Sigmoid colon (tissue), 4 donors: ENCODE measurements around the gene POFUT1.

Source experiments
- EP300 ChIP-seq, 4 donors: sonication (generic); formaldehyde crosslinking; IDR thresholded peaks; one replicate each; pipeline ENCODE4 v1.6.1; 2017; ENCODE audit warnings: antibody characterized with exemption in 4 of 4
- POLR2A ChIP-seq, 2 donors: fragments of 450-650 bp; IDR thresholded peaks; one replicate each; pipeline ENCODE4 v1.6.1; 2016; ENCODE audit warnings: antibody characterized with exemption in 2 of 2, mild to moderate bottlenecking in 2 of 2, moderate library complexity in 2 of 2
- TF ChIP-seq, protein P1 (sequence below), 4 experiments: fragments of 450-650 bp in 3 of 4; fragments of 200-600 bp in 1 of 4; IDR thresholded peaks; one replicate each; pipeline ENCODE4 v1.5.1; 2016 to 2019; ENCODE audit warnings: antibody characterized with exemption in 4 of 4, mild to moderate bottlenecking in 3 of 4, moderate library complexity in 2 of 4

DNA sequence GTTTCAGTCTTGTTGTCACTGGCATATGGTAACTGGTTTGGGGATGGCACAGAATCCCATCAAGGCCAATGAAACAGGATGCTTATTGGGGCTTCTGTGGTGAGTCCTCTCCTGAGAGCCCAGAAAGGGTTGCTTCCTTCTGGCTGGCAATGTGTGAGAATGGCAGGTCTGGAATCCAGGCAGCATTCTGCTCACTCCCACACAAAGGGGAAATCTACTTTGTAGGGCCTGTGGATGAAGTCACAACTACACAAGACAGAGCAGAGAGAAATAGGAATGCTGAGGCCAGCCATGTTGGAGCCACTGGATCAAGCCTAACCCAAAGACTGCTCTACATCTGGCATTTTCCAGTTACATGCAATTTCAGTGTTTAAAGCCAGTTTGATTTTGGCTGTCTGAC is 15.8 kb upstream of the POFUT1 start:
- no peak for TF ChIP-seq POLR2A (IDR thresholded peaks at IDR 0.05)
- TF ChIP-seq, protein P1, sequence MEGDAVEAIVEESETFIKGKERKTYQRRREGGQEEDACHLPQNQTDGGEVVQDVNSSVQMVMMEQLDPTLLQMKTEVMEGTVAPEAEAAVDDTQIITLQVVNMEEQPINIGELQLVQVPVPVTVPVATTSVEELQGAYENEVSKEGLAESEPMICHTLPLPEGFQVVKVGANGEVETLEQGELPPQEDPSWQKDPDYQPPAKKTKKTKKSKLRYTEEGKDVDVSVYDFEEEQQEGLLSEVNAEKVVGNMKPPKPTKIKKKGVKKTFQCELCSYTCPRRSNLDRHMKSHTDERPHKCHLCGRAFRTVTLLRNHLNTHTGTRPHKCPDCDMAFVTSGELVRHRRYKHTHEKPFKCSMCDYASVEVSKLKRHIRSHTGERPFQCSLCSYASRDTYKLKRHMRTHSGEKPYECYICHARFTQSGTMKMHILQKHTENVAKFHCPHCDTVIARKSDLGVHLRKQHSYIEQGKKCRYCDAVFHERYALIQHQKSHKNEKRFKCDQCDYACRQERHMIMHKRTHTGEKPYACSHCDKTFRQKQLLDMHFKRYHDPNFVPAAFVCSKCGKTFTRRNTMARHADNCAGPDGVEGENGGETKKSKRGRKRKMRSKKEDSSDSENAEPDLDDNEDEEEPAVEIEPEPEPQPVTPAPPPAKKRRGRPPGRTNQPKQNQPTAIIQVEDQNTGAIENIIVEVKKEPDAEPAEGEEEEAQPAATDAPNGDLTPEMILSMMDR (IDR thresholded peaks at IDR 0.05), result no peak
- TF ChIP-seq EP300 (IDR thresholded peaks at IDR 0.05), result no peak
